Type B pancreatic cell (in vitro differentiated cells): ENCODE results near the gene ESR1. TPM values are rescaled to one million over a fixed set of nuclear protein-coding genes. Genes with fewer than 3 reads are reported as not detected.
"Not testable (repeated sequence)": the region's sequence is repeated elsewhere in the genome, so short reads cannot be mapped to it uniquely, and the experiment has no call there.

Source experiments
- DNase-seq: peaks from one replicate; pipeline ENCODE4 v3.0.0; 2021; ENCODE audit warnings: mixed read lengths; ENCODE audit not compliant: unreplicated experiment; ENCODE audit errors: extremely low spot score
- H3K27ac Mint-ChIP-seq: 2 replicates; pipeline ENCODE4 v1.8.0; 2021; ENCODE audit warnings: mild to moderate bottlenecking, mixed read lengths
- H3K27me3 Mint-ChIP-seq: 2 replicates; pipeline ENCODE4 v1.8.0; 2021; ENCODE audit warnings: mixed read lengths
- H3K36me3 Mint-ChIP-seq: 2 replicates; pipeline ENCODE4 v1.8.0; 2021; ENCODE audit warnings: mixed read lengths
- H3K4me1 Mint-ChIP-seq: one replicate; pipeline ENCODE4 v1.8.0; 2021; ENCODE audit warnings: mixed read lengths; ENCODE audit not compliant: unreplicated experiment
- H3K4me3 Mint-ChIP-seq: 2 replicates; pipeline ENCODE4 v1.8.0; 2021; ENCODE audit warnings: mild to moderate bottlenecking, mixed read lengths
- H3K9me3 Mint-ChIP-seq: 2 replicates; pipeline ENCODE4 v1.8.0; 2021; ENCODE audit warnings: mixed read lengths
- CTCF ChIP-seq: fragments of 200-600 bp; sonication (generic); conservative IDR thresholded peaks from 2 replicates; pipeline ENCODE4 v1.5.0; 2021; ENCODE audit warnings: antibody characterized with exemption, mild to moderate bottlenecking
- total RNA-seq: library from RNA; stranded (reverse); gene quantifications from 2 replicates; pipeline ENCODE4 v1.2.1, GENCODE V29; 2021; ENCODE audit warnings: low replicate concordance

Gene ESR1
- total RNA-seq, 1 donor from 2014 or later, result 0.24 TPM

GRCh38 chr6:152127432-152128165 lies 320.1 kb downstream of the ESR1 start:
- no peak for TF ChIP-seq CTCF
- no peak for DNase-seq
- Mint-ChIP-seq H3K4me3 (peak overlapping the region; percentile 10), H3K27ac (peak overlapping the region; percentile 70), H3K9me3 (no peaks in the 10 kb centered on the region), H3K36me3 (peaks cover 23% of the 10 kb centered on the region), H3K4me1 (peaks cover 26% of the 10 kb centered on the region), H3K27me3 (no peaks in the 10 kb centered on the region)

- TF ChIP-seq CTCF, result no peak
- Mint-ChIP-seq H3K4me3 (no peak overlapping the region), H3K27ac (no peak overlapping the region), H3K4me1 (peaks cover 26% of the 10 kb centered on the region), H3K27me3 (no peaks in the 10 kb centered on the region), H3K9me3 (no peaks in the 10 kb centered on the region), H3K36me3 (peaks cover 23% of the 10 kb centered on the region)
- DNase-seq, result no peak
Observed at GRCh38 chr6:152129691-152130151, 322.2 kb downstream of the ESR1 start.

- Mint-ChIP-seq H3K27ac (no peak overlapping the region), H3K36me3 (peaks cover 23% of the 10 kb centered on the region)
Observed at GRCh38 chr6:152130441-152130840, 323.0 kb downstream of the ESR1 start.

GRCh38 chr6:152135755-152136448 lies 328.4 kb downstream of the ESR1 start:
- Mint-ChIP-seq H3K27ac (no peak overlapping the region), H3K27me3 (no peaks in the 10 kb centered on the region), H3K36me3 (peaks cover 15% of the 10 kb centered on the region), H3K4me3 (no peak overlapping the region), H3K4me1 (no peaks in the 10 kb centered on the region), H3K9me3 (no peaks in the 10 kb centered on the region)
- DNase-seq, result no peak
- no peak for TF ChIP-seq CTCF

More at GRCh38 chr6:152130441-152130840, 323.0 kb downstream of the ESR1 start:
- no peak overlapping the region for H3K4me3 Mint-ChIP-seq
- peaks cover 26% of the 10 kb centered on the region for H3K4me1 Mint-ChIP-seq
- no peaks in the 10 kb centered on the region for H3K9me3 Mint-ChIP-seq
- no peaks in the 10 kb centered on the region for H3K27me3 Mint-ChIP-seq
- no peak for TF ChIP-seq CTCF
- DNase-seq, result no peak

- H3K27me3 Mint-ChIP-seq, result no peaks in the 10 kb centered on the region
- H3K36me3 Mint-ChIP-seq, result peaks cover 15% of the 10 kb centered on the region
- DNase-seq, result no peak
- H3K27ac Mint-ChIP-seq, result no peak overlapping the region
- no peaks in the 10 kb centered on the region for H3K4me1 Mint-ChIP-seq
- no peak overlapping the region for H3K4me3 Mint-ChIP-seq
- H3K9me3 Mint-ChIP-seq, result no peaks in the 10 kb centered on the region
- no peak for TF ChIP-seq CTCF
Observed at GRCh38 chr6:152136449-152136825, 329.0 kb downstream of the ESR1 start.

- DNase-seq, H3K4me3 Mint-ChIP-seq, H3K27me3 Mint-ChIP-seq, H3K9me3 Mint-ChIP-seq, H3K27ac Mint-ChIP-seq, H3K4me1 Mint-ChIP-seq: not testable (repeated sequence)
- H3K36me3 Mint-ChIP-seq, result peaks cover 11% of the 10 kb centered on the region
Observed at GRCh38 chr6:152138344-152138743, 330.9 kb downstream of the ESR1 start.
